WTC11 (cell line): Measurements from ENCODE around the gene ATP2C1. TPM values are rescaled to one million over a fixed set of nuclear protein-coding genes. Genes with fewer than 3 reads are reported as not detected.

ENCODE experiments used
- ATAC-seq: fragments of 200-7000 bp; cut with Tn5 transposase; 2 replicates; pipeline ENCODE4 v1.10.0; 2021; ENCODE audit warnings: mild to moderate bottlenecking, moderate library complexity
- CTCF ChIA-PET: fragments of 300-600 bp; sonication (Branson Sonifier 250); formaldehyde crosslinking; loops from one replicate; lab custom pipeline; 2021; ENCODE audit warnings: antibody characterized with exemption; lab: Charles Lee
- POLR2A ChIA-PET: fragments of 350-600 bp; sonication (Branson Sonifier 250); formaldehyde crosslinking; loops from one replicate; lab custom pipeline; 2021; ENCODE audit warnings: antibody characterized with exemption; lab: Charles Lee
- DNase-seq: peaks from one replicate; pipeline ENCODE4 v3.0.0; 2021; ENCODE audit warnings: low spot score
- H3K27ac Mint-ChIP-seq: 2 replicates; pipeline ENCODE4 v1.8.0; 2021; ENCODE audit warnings: mixed read lengths
- H3K27me3 Mint-ChIP-seq: 2 replicates; pipeline ENCODE4 v1.8.0; 2021; ENCODE audit warnings: low read depth, mild to moderate bottlenecking, moderate library complexity, mixed read lengths
- H3K36me3 Mint-ChIP-seq: 2 replicates; pipeline ENCODE4 v1.8.0; 2021; ENCODE audit warnings: mixed read lengths
- H3K4me1 Mint-ChIP-seq: 2 replicates; pipeline ENCODE4 v1.8.0; 2022; ENCODE audit warnings: mixed read lengths
- H3K4me3 Mint-ChIP-seq: 2 replicates; pipeline ENCODE4 v1.8.0; 2021; ENCODE audit warnings: mild to moderate bottlenecking, moderate library complexity, mixed read lengths
- H3K9me3 Mint-ChIP-seq: 2 replicates; pipeline ENCODE4 v1.8.0; 2021; ENCODE audit warnings: mixed read lengths
- ATF1 ChIP-seq: sonication (generic); formaldehyde crosslinking; IDR thresholded peaks from 2 replicates; pipeline ENCODE4 v1.8.1; 2023; ENCODE audit warnings: mild to moderate bottlenecking, moderate library complexity, missing genetic modification reagents
- ESRRA ChIP-seq: sonication (generic); formaldehyde crosslinking; IDR thresholded peaks from 2 replicates; pipeline ENCODE4 v1.8.1; 2022; ENCODE audit warnings: mild to moderate bottlenecking, missing genetic modification reagents, borderline replicate concordance
- FOXP1 ChIP-seq: sonication (generic); formaldehyde crosslinking; IDR thresholded peaks from 2 replicates; pipeline ENCODE4 v1.8.0; 2022; ENCODE audit warnings: missing genetic modification reagents, mild to moderate bottlenecking, moderate library complexity, borderline replicate concordance
- GRHL2 ChIP-seq: fragments of 250-450 bp; sonication (Bioruptor Pico); IDR thresholded peaks from 2 replicates; pipeline ENCODE4 v1.8.0; 2022; ENCODE audit warnings: mild to moderate bottlenecking, moderate library complexity; ENCODE audit not compliant: insufficient replicate concordance, severe bottlenecking
- HMGA2 ChIP-seq: fragments of 250-450 bp; sonication (Bioruptor Pico); IDR thresholded peaks from 2 replicates; pipeline ENCODE4 v1.4.0; 2021; ENCODE audit warnings: mild to moderate bottlenecking, moderate library complexity
- IRF2 ChIP-seq: sonication (generic); formaldehyde crosslinking; IDR thresholded peaks from 2 replicates; pipeline ENCODE4 v1.8.0; 2022; ENCODE audit warnings: low read depth, missing genetic modification reagents, borderline replicate concordance
- KAT7 ChIP-seq: sonication (generic); formaldehyde crosslinking; IDR thresholded peaks from 2 replicates; pipeline ENCODE4 v1.8.1; 2023; ENCODE audit warnings: missing genetic modification reagents, mild to moderate bottlenecking, borderline replicate concordance
- MYBL2 ChIP-seq: sonication (generic); formaldehyde crosslinking; IDR thresholded peaks from 2 replicates; pipeline ENCODE4 v1.8.1; 2023; ENCODE audit warnings: mild to moderate bottlenecking, moderate library complexity, missing genetic modification reagents
- NFATC4 ChIP-seq: fragments of 250-450 bp; sonication (Bioruptor Pico); IDR thresholded peaks from 2 replicates; pipeline ENCODE4 v1.9.0; 2021; ENCODE audit warnings: mild to moderate bottlenecking
- SMAD4 ChIP-seq: sonication (generic); formaldehyde crosslinking; IDR thresholded peaks from 2 replicates; pipeline ENCODE4 v1.8.0; 2022; ENCODE audit warnings: mild to moderate bottlenecking, missing genetic modification reagents
- STAT6 ChIP-seq: sonication (generic); formaldehyde crosslinking; conservative IDR thresholded peaks from 2 replicates; pipeline ENCODE4 v1.8.1; 2023; ENCODE audit warnings: mild to moderate bottlenecking, low read depth, missing genetic modification reagents, moderate library complexity
- TEAD4 ChIP-seq: sonication (generic); formaldehyde crosslinking; IDR thresholded peaks from 2 replicates; pipeline ENCODE4 v1.8.0; 2022; ENCODE audit warnings: mild to moderate bottlenecking, missing genetic modification reagents
- TP53 ChIP-seq: sonication (generic); formaldehyde crosslinking; IDR thresholded peaks from 2 replicates; pipeline ENCODE4 v1.8.1; 2023; ENCODE audit warnings: mild to moderate bottlenecking, missing genetic modification reagents
- ZNF219 ChIP-seq: sonication (generic); formaldehyde crosslinking; IDR thresholded peaks from 2 replicates; pipeline ENCODE4 v1.8.0; 2023; ENCODE audit warnings: missing genetic modification reagents, mild to moderate bottlenecking, borderline replicate concordance
- ZNF396 ChIP-seq: fragments of 250-450 bp; sonication (Bioruptor Pico); IDR thresholded peaks from 2 replicates; pipeline ENCODE4 v1.8.0; 2021; ENCODE audit warnings: mild to moderate bottlenecking, moderate library complexity, borderline replicate concordance
- ZSCAN18 ChIP-seq: fragments of 250-450 bp; sonication (Bioruptor Pico); IDR thresholded peaks from 2 replicates; pipeline ENCODE4 v2.1.2; 2022; ENCODE audit warnings: mild to moderate bottlenecking, moderate library complexity
- total RNA-seq: library from RNA; stranded (reverse); gene quantifications from 3 replicates; pipeline ENCODE4 v1.2.3, GENCODE V29; 2021
- TF ChIP-seq, protein P1 (sequence below): fragments of 250-450 bp; sonication (Bioruptor Pico); IDR thresholded peaks from 2 replicates; pipeline ENCODE4 v1.8.0; 2021; ENCODE audit warnings: mild to moderate bottlenecking
- TF ChIP-seq, protein P2 (sequence below): sonication (generic); formaldehyde crosslinking; IDR thresholded peaks from 2 replicates; pipeline ENCODE4 v1.8.1; 2023; ENCODE audit warnings: mild to moderate bottlenecking, moderate library complexity, missing genetic modification reagents
- TF ChIP-seq, protein P3 (sequence below): sonication (generic); formaldehyde crosslinking; IDR thresholded peaks from 2 replicates; pipeline ENCODE4 v1.8.1; 2022; ENCODE audit warnings: mild to moderate bottlenecking, missing genetic modification reagents, moderate library complexity, borderline replicate concordance

The ATP2C1 gene
- total RNA-seq, 1 experiment from 2014 or later: 62.5 TPM

GRCh38 chr3:130904491-130904890 is 10.6 kb downstream of the ATP2C1 start:
- CTCF ChIA-PET: no interaction called here

GRCh38 chr3:130905551-130905950 is 11.7 kb downstream of the ATP2C1 start:
- DNase-seq: no peak
- Mint-ChIP-seq H3K27ac (no peak overlapping the region), H3K4me1 (peaks cover 25% of the 10 kb centered on the region), H3K36me3 (no peaks in the 10 kb centered on the region), H3K4me3 (no peak overlapping the region), H3K27me3 (no peaks in the 10 kb centered on the region), H3K9me3 (no peaks in the 10 kb centered on the region)
- ChIA-PET POLR2A (no interaction called here), CTCF (no interaction called here)
- ATAC-seq: no peak
- TF ChIP-seq, protein P1, sequence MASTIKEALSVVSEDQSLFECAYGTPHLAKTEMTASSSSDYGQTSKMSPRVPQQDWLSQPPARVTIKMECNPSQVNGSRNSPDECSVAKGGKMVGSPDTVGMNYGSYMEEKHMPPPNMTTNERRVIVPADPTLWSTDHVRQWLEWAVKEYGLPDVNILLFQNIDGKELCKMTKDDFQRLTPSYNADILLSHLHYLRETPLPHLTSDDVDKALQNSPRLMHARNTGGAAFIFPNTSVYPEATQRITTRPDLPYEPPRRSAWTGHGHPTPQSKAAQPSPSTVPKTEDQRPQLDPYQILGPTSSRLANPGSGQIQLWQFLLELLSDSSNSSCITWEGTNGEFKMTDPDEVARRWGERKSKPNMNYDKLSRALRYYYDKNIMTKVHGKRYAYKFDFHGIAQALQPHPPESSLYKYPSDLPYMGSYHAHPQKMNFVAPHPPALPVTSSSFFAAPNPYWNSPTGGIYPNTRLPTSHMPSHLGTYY (CRISPR knock-in tag): no peak
- TF ChIP-seq GRHL2 (CRISPR knock-in tag) (no peak), ATF1 (CRISPR knock-in tag) (no peak), ZNF219 (CRISPR knock-in tag) (no peak), FOXP1 (CRISPR knock-in tag) (no peak), ZSCAN18 (no peak), MYBL2 (no peak), ZNF396 (CRISPR knock-in tag) (no peak), KAT7 (CRISPR knock-in tag) (no peak), IRF2 (no peak)
- TF ChIP-seq, protein P2, sequence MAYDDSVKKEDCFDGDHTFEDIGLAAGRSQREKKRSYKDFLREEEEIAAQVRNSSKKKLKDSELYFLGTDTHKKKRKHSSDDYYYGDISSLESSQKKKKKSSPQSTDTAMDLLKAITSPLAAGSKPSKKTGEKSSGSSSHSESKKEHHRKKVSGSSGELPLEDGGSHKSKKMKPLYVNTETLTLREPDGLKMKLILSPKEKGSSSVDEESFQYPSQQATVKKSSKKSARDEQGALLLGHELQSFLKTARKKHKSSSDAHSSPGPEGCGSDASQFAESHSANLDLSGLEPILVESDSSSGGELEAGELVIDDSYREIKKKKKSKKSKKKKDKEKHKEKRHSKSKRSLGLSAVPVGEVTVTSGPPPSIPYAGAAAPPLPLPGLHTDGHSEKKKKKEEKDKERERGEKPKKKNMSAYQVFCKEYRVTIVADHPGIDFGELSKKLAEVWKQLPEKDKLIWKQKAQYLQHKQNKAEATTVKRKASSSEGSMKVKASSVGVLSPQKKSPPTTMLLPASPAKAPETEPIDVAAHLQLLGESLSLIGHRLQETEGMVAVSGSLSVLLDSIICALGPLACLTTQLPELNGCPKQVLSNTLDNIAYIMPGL (CRISPR knock-in tag): no peak

More at GRCh38 chr3:130904491-130904890, 10.6 kb downstream of the ATP2C1 start:
- peaks cover 31% of the 10 kb centered on the region for H3K4me1 Mint-ChIP-seq
- no peaks in the 10 kb centered on the region for H3K9me3 Mint-ChIP-seq
- ATAC-seq (no peak), DNase-seq (no peak)
- no peaks in the 10 kb centered on the region for H3K27me3 Mint-ChIP-seq
- H3K4me3 Mint-ChIP-seq: no peak overlapping the region
- TF ChIP-seq SMAD4 (CRISPR knock-in tag): no peak
- TF ChIP-seq STAT6 (CRISPR knock-in tag): no peak
- TF ChIP-seq, protein P3, sequence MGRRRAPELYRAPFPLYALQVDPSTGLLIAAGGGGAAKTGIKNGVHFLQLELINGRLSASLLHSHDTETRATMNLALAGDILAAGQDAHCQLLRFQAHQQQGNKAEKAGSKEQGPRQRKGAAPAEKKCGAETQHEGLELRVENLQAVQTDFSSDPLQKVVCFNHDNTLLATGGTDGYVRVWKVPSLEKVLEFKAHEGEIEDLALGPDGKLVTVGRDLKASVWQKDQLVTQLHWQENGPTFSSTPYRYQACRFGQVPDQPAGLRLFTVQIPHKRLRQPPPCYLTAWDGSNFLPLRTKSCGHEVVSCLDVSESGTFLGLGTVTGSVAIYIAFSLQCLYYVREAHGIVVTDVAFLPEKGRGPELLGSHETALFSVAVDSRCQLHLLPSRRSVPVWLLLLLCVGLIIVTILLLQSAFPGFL (CRISPR knock-in tag): no peak
- TF ChIP-seq TEAD4 (CRISPR knock-in tag): no peak
- no peak for TF ChIP-seq NFATC4
- no peak for TF ChIP-seq ESRRA (CRISPR knock-in tag)
- no peak for TF ChIP-seq HMGA2 (CRISPR knock-in tag)
- TF ChIP-seq TP53 (CRISPR knock-in tag): no peak
- POLR2A ChIA-PET: no interaction called here
- no peak overlapping the region for H3K27ac Mint-ChIP-seq
- H3K36me3 Mint-ChIP-seq: no peaks in the 10 kb centered on the region
